Natural killer cell (primary cell): ENCODE measurements around the gene PLBD2. TPM values are rescaled to one million over a fixed set of nuclear protein-coding genes. Genes with fewer than 3 reads are reported as not detected.

Source experiments
- ATAC-seq, 3 donors: fragments of 150-1000 bp in 2 of 3; fragments of 200-7000 bp in 1 of 3; cut with Tn5 transposase; 1 replicate in 1 of 3; 2 replicates in 2 of 3; pipeline ENCODE4 v1.10.0; 2021; ENCODE audit warnings: mild to moderate bottlenecking in 2 of 3, moderate library complexity in 2 of 3
- DNase-seq, 2 donors: peaks; one replicate each; pipeline versions ENCODE4 v3.0.0 to v3.0.0-alpha.2; 2013 to 2021; ENCODE audit warnings: mixed read lengths in 1 of 2
- H3K27ac ChIP-seq: one replicate; pipeline ENCODE4 v1.5.1; 2013; ENCODE audit warnings: mild to moderate bottlenecking, low read length
- H3K27me3 ChIP-seq: one replicate; pipeline ENCODE4 v1.6.1; 2013; ENCODE audit warnings: low read length; ENCODE audit not compliant: control insufficient read depth, insufficient read depth
- H3K36me3 ChIP-seq: one replicate; pipeline ENCODE4 v1.6.1; 2013; ENCODE audit warnings: low read length; ENCODE audit not compliant: control insufficient read depth, insufficient read depth
- H3K4me1 ChIP-seq: one replicate; pipeline ENCODE4 v1.6.1; 2013; ENCODE audit warnings: low read length; ENCODE audit not compliant: control insufficient read depth, insufficient read depth
- H3K4me3 ChIP-seq: one replicate; pipeline ENCODE4 v1.5.1; 2013; ENCODE audit warnings: low read length
- H3K9me3 ChIP-seq: one replicate; pipeline ENCODE4 v1.6.1; 2013; ENCODE audit warnings: low read length; ENCODE audit not compliant: control insufficient read depth, insufficient read depth
- H3K27ac Mint-ChIP-seq, 2 donors: one replicate each; pipeline ENCODE4 v1.8.0; 2022; ENCODE audit warnings: mild to moderate bottlenecking in 2 of 2, mixed read lengths in 2 of 2, moderate library complexity in 1 of 2
- H3K27me3 Mint-ChIP-seq, 2 donors: one replicate each; pipeline ENCODE4 v1.8.0; 2022; ENCODE audit warnings: low read depth in 2 of 2, mixed read lengths in 2 of 2
- H3K36me3 Mint-ChIP-seq: one replicate; pipeline ENCODE4 v1.8.0; 2022; ENCODE audit warnings: mixed read lengths
- H3K4me1 Mint-ChIP-seq, 2 donors: one replicate each; pipeline ENCODE4 v1.8.0; 2022; ENCODE audit warnings: mixed read lengths in 2 of 2
- H3K4me3 Mint-ChIP-seq: one replicate; pipeline ENCODE4 v1.8.0; 2022; ENCODE audit warnings: mild to moderate bottlenecking, moderate library complexity, mixed read lengths
- H3K9me3 Mint-ChIP-seq, 2 donors: one replicate each; pipeline ENCODE4 v1.8.0; 2022; ENCODE audit warnings: mixed read lengths in 2 of 2
- CTCF ChIP-seq: fragments of 200-600 bp; IDR thresholded peaks from one replicate; pipeline ENCODE4 v1.8.0; 2022; ENCODE audit warnings: antibody characterized with exemption
- WGBS: methylation state at CpG from one replicate; pipeline ENCODE4 v1.1.7; 2013; ENCODE audit warnings: missing lambda C conversion rate; ENCODE audit not compliant: insufficient coverage; 5-methylcytosine and 5-hydroxymethylcytosine counted together
- intact Hi-C: fragments of 100-400 bp; cut with micrococcal nuclease; formaldehyde crosslinking; loops from one replicate; pipeline ENCODE4 v1.14.2; 2022
- total RNA-seq, 4 donors: library from RNA; stranded (reverse); fragments of 120-200 nt in 1 of 4; gene quantifications; one replicate each; pipeline versions ENCODE4 v1.2.3 to v1.2.4, GENCODE V29; 2013 to 2022

The PLBD2 gene
- total RNA-seq, 3 donors from 2014 or later (not counting 1 experiment from before 2014, with no cell fraction given): 15.5 to 18.1 (median 16.3) TPM

DNA sequence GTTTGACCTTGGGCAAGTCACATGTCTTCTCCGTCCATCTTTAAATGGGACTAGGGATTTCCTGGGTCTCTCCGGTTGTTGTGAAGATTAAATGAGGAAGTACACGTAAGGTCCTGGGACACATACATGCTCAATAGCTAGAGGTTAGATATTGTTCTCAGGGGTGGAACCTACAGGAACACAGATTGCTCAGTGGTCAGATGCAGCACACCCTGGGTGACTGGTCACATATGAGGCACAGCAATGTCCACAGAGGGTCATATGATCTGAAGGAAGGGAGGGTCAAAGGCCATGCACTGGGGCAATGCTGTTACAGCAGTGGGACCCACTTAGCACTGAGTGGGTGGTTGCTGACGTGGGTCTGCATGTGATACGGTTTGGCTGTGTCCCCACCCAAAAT is 12.0 kb upstream of the PLBD2 start:
- Histone ChIP-seq H3K27ac (no peak overlapping the region), H3K4me3 (no peak overlapping the region), H3K4me1 (peaks cover 3% of the 10 kb centered on the region), H3K27me3 (no peaks in the 10 kb centered on the region), H3K36me3 (no peaks in the 10 kb centered on the region), H3K9me3 (no peaks in the 10 kb centered on the region)
- H3K4me3 Mint-ChIP-seq: no peak overlapping the region
- no peaks in the 10 kb centered on the region for H3K36me3 Mint-ChIP-seq
- no peaks in the 10 kb centered on the region for H3K9me3 Mint-ChIP-seq
- H3K27ac Mint-ChIP-seq: no peak overlapping the region
- TF ChIP-seq CTCF: no peak
- H3K4me1 Mint-ChIP-seq: no peaks in the 10 kb centered on the region
- intact Hi-C loops: no loop called here
- no peak for DNase-seq
- peaks cover 7 to 9% of the 10 kb centered on the region in 2 donors for H3K27me3 Mint-ChIP-seq
- ATAC-seq: no peak
- WGBS: 78% methylated on average over 5 of the region's 5 CpGs

DNA sequence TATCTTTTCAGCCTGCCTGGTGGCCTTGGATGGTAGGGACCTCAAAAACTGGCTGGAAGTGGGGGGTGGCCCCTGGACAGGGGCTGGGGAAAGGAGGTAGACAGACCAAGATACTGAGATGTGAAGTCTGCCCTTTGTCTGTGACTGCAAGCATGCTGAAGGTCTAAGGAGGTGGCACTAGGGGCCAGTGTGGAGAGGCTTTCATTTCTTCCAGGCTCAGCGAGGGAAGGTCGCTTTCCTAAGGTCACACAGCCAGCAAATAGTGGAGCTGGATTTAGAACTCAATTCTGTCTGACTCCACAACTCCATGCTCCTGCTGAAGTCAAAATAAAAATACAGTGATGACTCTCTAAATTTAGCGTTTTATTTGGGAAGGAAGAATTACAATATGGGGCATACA is 11.3 kb upstream of the PLBD2 start:
- ATAC-seq (no peak), DNase-seq (no peak)
- Histone ChIP-seq H3K27ac (no peak overlapping the region), H3K9me3 (no peaks in the 10 kb centered on the region), H3K4me3 (no peak overlapping the region), H3K36me3 (no peaks in the 10 kb centered on the region), H3K27me3 (no peaks in the 10 kb centered on the region), H3K4me1 (no peaks in the 10 kb centered on the region)
- TF ChIP-seq CTCF: no peak
- H3K36me3 Mint-ChIP-seq: no peaks in the 10 kb centered on the region
- H3K27ac Mint-ChIP-seq: no peak overlapping the region
- peaks cover 7 to 9% of the 10 kb centered on the region in 2 donors for H3K27me3 Mint-ChIP-seq
- no peaks in the 10 kb centered on the region for H3K4me1 Mint-ChIP-seq
- H3K4me3 Mint-ChIP-seq: no peak overlapping the region
- 97% methylated on average over 3 of the region's 3 CpGs for WGBS
- intact Hi-C loops: no loop called here
- H3K9me3 Mint-ChIP-seq: no peaks in the 10 kb centered on the region

- no peak overlapping the region for H3K4me3 Mint-ChIP-seq
- no peak overlapping the region for H3K27ac ChIP-seq
- no peaks in the 10 kb centered on the region for H3K9me3 Mint-ChIP-seq
- no peak overlapping the region for H3K27ac Mint-ChIP-seq
- DNase-seq (no peak), ATAC-seq (no peak)
- no peaks in the 10 kb centered on the region for H3K36me3 ChIP-seq
- H3K4me1 ChIP-seq: no peaks in the 10 kb centered on the region
- no peaks in the 10 kb centered on the region for H3K9me3 ChIP-seq
- no peak for TF ChIP-seq CTCF
- 100% methylated on average over 1 of the region's 2 CpGs for WGBS
- no peaks in the 10 kb centered on the region for H3K4me1 Mint-ChIP-seq
- intact Hi-C loops: no loop called here
- H3K27me3 ChIP-seq: no peaks in the 10 kb centered on the region
- H3K36me3 Mint-ChIP-seq: no peaks in the 10 kb centered on the region
- H3K27me3 Mint-ChIP-seq: peaks cover 7 to 11% of the 10 kb centered on the region in 2 donors
- no peak overlapping the region for H3K4me3 ChIP-seq
Observed at GRCh38 chr12:113347892-113348291, 10.5 kb upstream of the PLBD2 start.

DNA sequence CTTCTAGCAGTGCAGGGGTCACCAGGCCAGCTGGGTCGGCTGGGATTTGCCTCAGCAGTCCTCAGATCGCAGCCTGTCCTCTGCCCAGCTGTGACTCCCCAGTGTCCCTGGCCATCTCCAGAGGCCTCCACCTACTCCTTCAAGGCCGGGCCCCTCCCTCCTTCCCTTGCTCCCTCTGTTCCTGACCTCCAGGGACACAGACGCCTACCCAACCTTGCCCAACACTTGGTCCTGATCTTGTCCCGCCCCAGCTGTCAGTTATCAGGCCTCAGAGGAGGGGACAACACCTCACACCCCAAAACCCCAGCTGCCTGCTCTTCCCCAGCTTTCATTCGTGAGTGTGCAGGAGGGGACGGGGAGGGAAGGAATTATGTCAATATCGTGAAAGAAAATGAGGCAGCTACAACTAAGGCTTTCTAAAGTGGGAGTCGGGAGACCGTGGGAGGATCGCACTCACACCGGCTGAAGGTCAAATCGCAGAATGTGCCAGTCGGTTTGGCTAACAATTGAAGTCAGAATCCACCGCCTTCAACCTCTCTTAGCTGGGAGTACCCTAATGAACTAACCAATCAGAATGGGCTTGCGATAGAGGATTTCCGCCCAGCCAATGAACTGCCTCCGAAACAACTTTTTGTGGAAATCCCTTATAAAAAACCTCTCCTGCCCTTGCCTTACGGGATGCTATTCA is 9.4 kb upstream of the PLBD2 start:
- H3K4me1 Mint-ChIP-seq: no peaks in the 10 kb centered on the region
- no peaks in the 10 kb centered on the region for H3K9me3 Mint-ChIP-seq
- no peak overlapping the region for H3K27ac Mint-ChIP-seq
- ATAC-seq (no peak), DNase-seq (no peak)
- H3K36me3 ChIP-seq: no peaks in the 10 kb centered on the region
- no peaks in the 10 kb centered on the region for H3K27me3 ChIP-seq
- no peak overlapping the region for H3K4me3 Mint-ChIP-seq
- H3K4me3 ChIP-seq: no peak overlapping the region
- 77% methylated on average over 19 of the region's 19 CpGs for WGBS
- intact Hi-C loops: no loop called here
- no peaks in the 10 kb centered on the region for H3K4me1 ChIP-seq
- H3K9me3 ChIP-seq: no peaks in the 10 kb centered on the region
- H3K27me3 Mint-ChIP-seq: peaks cover 7 to 11% of the 10 kb centered on the region in 2 donors
- no peak for TF ChIP-seq CTCF
- H3K27ac ChIP-seq: no peak overlapping the region
- no peaks in the 10 kb centered on the region for H3K36me3 Mint-ChIP-seq
